Heart right ventricle (tissue), 16 donors: ENCODE results near the gene HIP1R. TPM values are rescaled to one million over a fixed set of nuclear protein-coding genes. Genes with fewer than 3 reads are reported as not detected.

Experiments
- ATAC-seq, 8 donors: fragments of 200-7000 bp; cut with Tn5 transposase; one replicate each; pipeline ENCODE4 v1.9.1; 2020; ENCODE audit warnings: mild to moderate bottlenecking in 8 of 8, moderate library complexity in 8 of 8, moderate number of reproducible peaks in 1 of 8
- DNase-seq, 2 donors: peaks; one replicate each; pipeline ENCODE4 v3.0.0-alpha.2; 2020
- H3K27ac ChIP-seq, 10 donors: fragments of 200-600 bp; sonication (generic) in 2 of 10; one replicate each; pipeline versions ENCODE4 v1.5.0 to v1.8.0; 2020 to 2022; ENCODE audit warnings: mild to moderate bottlenecking in 3 of 10
- H3K27me3 ChIP-seq, 7 donors: fragments of 200-600 bp; one replicate each; pipeline ENCODE4 v1.8.0; 2021 to 2022; ENCODE audit warnings: mild to moderate bottlenecking in 2 of 7
- H3K36me3 ChIP-seq, 9 donors: fragments of 200-600 bp; sonication (generic) in 1 of 9; one replicate each; pipeline versions ENCODE4 v1.5.0 to v1.8.0; 2020 to 2022; ENCODE audit warnings: mild to moderate bottlenecking in 2 of 9
- H3K4me1 ChIP-seq, 9 donors: fragments of 200-600 bp; sonication (generic) in 1 of 9; one replicate each; pipeline versions ENCODE4 v1.5.0 to v1.8.0; 2020 to 2022; ENCODE audit warnings: mild to moderate bottlenecking in 4 of 9
- H3K4me3 ChIP-seq, 10 donors: fragments of 200-600 bp; sonication (generic) in 2 of 10; one replicate each; pipeline versions ENCODE4 v1.5.0 to v1.8.0; 2020 to 2022; ENCODE audit warnings: mild to moderate bottlenecking in 7 of 10, moderate library complexity in 2 of 10
- H3K9me3 ChIP-seq, 11 donors: fragments of 200-600 bp in 10 of 11; sonication (generic) in 2 of 11; one replicate each; pipeline versions ENCODE4 v1.5.0 to v1.8.0; 2013 to 2022; ENCODE audit warnings: mild to moderate bottlenecking in 2 of 11, control low read depth in 1 of 11, moderate library complexity in 1 of 11
- whole genome bisulfite sequencing, 2 donors: extraction: QIAGEN DNeasy Blood & Tissue Kit; methylation state at CpG; one replicate each; pipeline ENCODE4 v1.1.7; 2013; ENCODE audit warnings: inconsistent platforms in 1 of 2; 5-methylcytosine and 5-hydroxymethylcytosine counted together
- intact Hi-C, 10 donors: fragments of 100-400 bp; cut with DNase I; formaldehyde crosslinking; loops; one replicate each; pipeline versions ENCODE4 v1.11.1 to v1.14.2; 2022
- polyA plus RNA-seq, 2 donors: library from polyadenylated mRNA; stranded (reverse); fragments of 200-250 nt; gene quantifications; one replicate each; pipeline ENCODE4 v1.2.3, GENCODE V29; 2013
- total RNA-seq, 10 donors: library from RNA; stranded (reverse); fragmentation: NEBNext Ultra II Directional in 3 of 10; extraction: Animal tissue kit (Norgen Biotek cat#: 25700) in 3 of 10; gene quantifications; one replicate each; pipeline versions ENCODE4 v1.2.1 to v1.2.4, GENCODE V29; 2021 to 2023
- TF ChIP-seq, protein P1 (sequence below), 9 donors: fragments of 200-600 bp; sonication (generic) in 2 of 9; IDR thresholded peaks; one replicate each; pipeline versions ENCODE4 v1.5.0 to v1.8.0; 2021 to 2022; ENCODE audit warnings: antibody characterized with exemption in 9 of 9, mild to moderate bottlenecking in 5 of 9, moderate library complexity in 1 of 9
- donor health status: Arrhythmogenic right ventricular cardiomyopathy.
- donor health status: ischemic (EF 13 %, LVEDD 7.1; RV severe dilation, severe dysfunction).
- donor health status: healthy with polysubstance abuse.
- donor health status: DM: no; HTN: yes; CAD: no.
- donor health status: DM: no; HTN: no; CAD: no.
- donor health status: ischemic (EF 25% LVEDD 6.9; RV normal size, moderate dysfunction).
- donor health status: ischemic (EF 25% LVEDD 5.7; RV mildly dilated, moderate dysfunction).
- donor health status: healthy.
- donor health status: DM: yes; HTN: yes; CAD: no.
- donor health status: Ischemic cardiomyopathy.
- donor health status: ischemic (EF 35%, LVEDD 5.7; RV mildly dilated, moderate dysfunction).
- donor health status: nonischemic (EF 11% LVEDD 7.7; RV severe dilation, severe dysfunction).
- donor health status: DM: yes; HTN: yes; CAD: no.
- donor health status: PGD.
- donor health status: ischemic (EF 29% LVEDD 5.4; RV normal size, mild dysfunction).
- donor health status: nonischemic (EF 23%, LVEDD 6.1; RV moderate dilation, normal function).

HIP1R gene
- total and polyA plus RNA-seq, 12 donors = 13.7 to 37.7 (median 18.0) TPM

DNA sequence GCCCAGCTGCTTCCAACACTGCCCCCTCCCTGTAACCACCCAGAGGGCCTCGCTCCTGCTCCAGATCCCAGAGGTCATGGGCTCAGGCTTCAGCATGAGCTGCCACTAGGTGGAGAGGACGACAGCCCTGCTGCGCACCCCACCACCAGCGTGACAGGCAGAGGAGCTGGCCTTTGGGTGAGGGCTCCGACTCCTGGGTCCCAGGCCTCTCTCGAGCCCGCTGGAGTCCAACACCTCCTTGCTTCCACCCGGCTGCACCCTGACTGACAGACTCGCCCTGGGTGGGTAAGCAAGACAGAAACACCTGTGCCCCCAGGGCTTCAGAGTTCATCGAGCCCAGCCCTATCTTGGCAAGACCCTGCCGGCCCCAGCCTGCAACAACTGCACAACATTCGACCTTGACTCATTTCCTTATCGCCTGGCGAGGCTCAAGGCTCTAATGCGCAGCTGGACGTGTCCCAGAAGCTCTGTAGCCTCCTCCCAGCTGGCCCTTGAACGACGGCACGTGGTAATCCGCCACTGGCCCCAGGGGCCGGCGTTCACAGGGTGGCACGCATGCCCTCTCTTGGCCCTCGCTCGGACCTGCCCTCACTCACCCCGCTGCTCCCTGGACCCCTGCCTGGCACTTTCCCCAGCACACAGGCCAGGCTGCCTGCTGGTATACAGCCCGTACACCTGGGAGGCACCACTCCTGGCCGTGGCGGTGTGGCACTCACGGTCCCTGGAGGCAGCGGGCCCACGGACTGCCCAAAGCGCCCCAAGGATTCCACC, 32.6 kb downstream of the HIP1R start:
- H3K36me3 ChIP-seq = peaks cover 0 to 68% (median 25%) of the 10 kb centered on the region in 9 donors
- no peaks in the 10 kb centered on the region for H3K27me3 ChIP-seq
- ATAC-seq = peak; percentile 41 to 81 (median 60)
- TF ChIP-seq, protein P1, sequence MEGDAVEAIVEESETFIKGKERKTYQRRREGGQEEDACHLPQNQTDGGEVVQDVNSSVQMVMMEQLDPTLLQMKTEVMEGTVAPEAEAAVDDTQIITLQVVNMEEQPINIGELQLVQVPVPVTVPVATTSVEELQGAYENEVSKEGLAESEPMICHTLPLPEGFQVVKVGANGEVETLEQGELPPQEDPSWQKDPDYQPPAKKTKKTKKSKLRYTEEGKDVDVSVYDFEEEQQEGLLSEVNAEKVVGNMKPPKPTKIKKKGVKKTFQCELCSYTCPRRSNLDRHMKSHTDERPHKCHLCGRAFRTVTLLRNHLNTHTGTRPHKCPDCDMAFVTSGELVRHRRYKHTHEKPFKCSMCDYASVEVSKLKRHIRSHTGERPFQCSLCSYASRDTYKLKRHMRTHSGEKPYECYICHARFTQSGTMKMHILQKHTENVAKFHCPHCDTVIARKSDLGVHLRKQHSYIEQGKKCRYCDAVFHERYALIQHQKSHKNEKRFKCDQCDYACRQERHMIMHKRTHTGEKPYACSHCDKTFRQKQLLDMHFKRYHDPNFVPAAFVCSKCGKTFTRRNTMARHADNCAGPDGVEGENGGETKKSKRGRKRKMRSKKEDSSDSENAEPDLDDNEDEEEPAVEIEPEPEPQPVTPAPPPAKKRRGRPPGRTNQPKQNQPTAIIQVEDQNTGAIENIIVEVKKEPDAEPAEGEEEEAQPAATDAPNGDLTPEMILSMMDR (IDR thresholded peaks at IDR 0.05) = peak; percentile 17 to 69 (median 51)
- H3K27ac ChIP-seq = peak overlapping the region; percentile 55 to 92 (median 81)
- no peaks in the 10 kb centered on the region for H3K9me3 ChIP-seq
- peak overlapping the region in 1 of 10 donors; percentile 3 for H3K4me3 ChIP-seq
- 33 to 42% methylated on average over 33 of the region's 33 CpGs for WGBS, 2 donors
- intact Hi-C loops = loop anchor here in 7 of 10 donors (2.0 to 10.0 kb wide), 3 partner anchors 21 to 367 kb away; partner anchors contain the start of genes MPHOSPH9 (in 4 of the 7) and MTRFR (in 4 of the 7)
- peaks cover 34 to 96% (median 86%) of the 10 kb centered on the region in 9 donors for H3K4me1 ChIP-seq
- peak; percentile 73 to 79 for DNase-seq

GRCh38 chr12:122868471-122869177, 33.4 kb downstream of the HIP1R start:
- WGBS, 2 donors = 85% methylated on average over 13 of the region's 13 CpGs
- TF ChIP-seq, protein P1 (IDR thresholded peaks at IDR 0.05) = no peak
- Histone ChIP-seq H3K4me1 (peaks cover 41 to 96% (median 89%) of the 10 kb centered on the region in 9 donors), H3K27me3 (no peaks in the 10 kb centered on the region), H3K9me3 (no peaks in the 10 kb centered on the region), H3K4me3 (peak overlapping the region in 1 of 10 donors; percentile 3), H3K27ac (peak overlapping the region; percentile 55 to 92 (median 81)), H3K36me3 (peaks cover 0 to 68% (median 25%) of the 10 kb centered on the region in 9 donors)
- ATAC-seq (no peak), DNase-seq (no peak)
- intact Hi-C loops = loop anchor here in 7 of 10 donors (2.0 to 10.0 kb wide), 3 partner anchors 20 to 366 kb away; partner anchors contain the start of genes MPHOSPH9 (in 4 of the 7) and MTRFR (in 4 of the 7)

- TF ChIP-seq, protein P1 (IDR thresholded peaks at IDR 0.05) = no peak
- 96 to 97% methylated on average over 8 of the region's 8 CpGs for WGBS, 2 donors
- peak overlapping the region in 3 of 10 donors; percentile 26 to 92 (median 88) for H3K27ac ChIP-seq
- ATAC-seq (no peak), DNase-seq (no peak)
- no peak overlapping the region for H3K4me3 ChIP-seq
- H3K9me3 ChIP-seq = no peaks in the 10 kb centered on the region
- peaks cover 41 to 100% (median 95%) of the 10 kb centered on the region in 9 donors for H3K4me1 ChIP-seq
- no peaks in the 10 kb centered on the region for H3K27me3 ChIP-seq
- intact Hi-C loops = loop anchor here in 7 of 10 donors (2.0 to 10.0 kb wide), 3 partner anchors 19 to 365 kb away; partner anchors contain the start of genes MPHOSPH9 (in 4 of the 7) and MTRFR (in 4 of the 7)
- peaks cover 0 to 65% (median 25%) of the 10 kb centered on the region in 9 donors for H3K36me3 ChIP-seq
These were observed 34.1 kb downstream of the HIP1R start for GRCh38 chr12:122869207-122869973.
